ENCODE results near the gene CARD6. TPM values are rescaled to one million over a fixed set of nuclear protein-coding genes. Genes with fewer than 3 reads are reported as not detected.
"Not testable (repeated sequence)": the region's sequence is repeated elsewhere in the genome, so short reads cannot be mapped to it uniquely, and the experiment has no call there.

CARD6 gene
- polyA plus RNA-seq, 4 donors = 2.5 to 3.6 (median 2.8) TPM

GRCh38 chr5:40827188-40827977 lies 13.8 kb upstream of the CARD6 start:
- DNase-seq (ENCODE audit: low read depth in 4 of 4, low spot score in 2 of 4) = no peak

GRCh38 chr5:40828021-40828631 lies 13.0 kb upstream of the CARD6 start:
- no peak for DNase-seq (ENCODE audit: low read depth in 4 of 4, low spot score in 2 of 4)

GRCh38 chr5:40828690-40829661 lies 12.2 kb upstream of the CARD6 start:
- no peak for DNase-seq (ENCODE audit: low read depth in 4 of 4, low spot score in 2 of 4)

DNA sequence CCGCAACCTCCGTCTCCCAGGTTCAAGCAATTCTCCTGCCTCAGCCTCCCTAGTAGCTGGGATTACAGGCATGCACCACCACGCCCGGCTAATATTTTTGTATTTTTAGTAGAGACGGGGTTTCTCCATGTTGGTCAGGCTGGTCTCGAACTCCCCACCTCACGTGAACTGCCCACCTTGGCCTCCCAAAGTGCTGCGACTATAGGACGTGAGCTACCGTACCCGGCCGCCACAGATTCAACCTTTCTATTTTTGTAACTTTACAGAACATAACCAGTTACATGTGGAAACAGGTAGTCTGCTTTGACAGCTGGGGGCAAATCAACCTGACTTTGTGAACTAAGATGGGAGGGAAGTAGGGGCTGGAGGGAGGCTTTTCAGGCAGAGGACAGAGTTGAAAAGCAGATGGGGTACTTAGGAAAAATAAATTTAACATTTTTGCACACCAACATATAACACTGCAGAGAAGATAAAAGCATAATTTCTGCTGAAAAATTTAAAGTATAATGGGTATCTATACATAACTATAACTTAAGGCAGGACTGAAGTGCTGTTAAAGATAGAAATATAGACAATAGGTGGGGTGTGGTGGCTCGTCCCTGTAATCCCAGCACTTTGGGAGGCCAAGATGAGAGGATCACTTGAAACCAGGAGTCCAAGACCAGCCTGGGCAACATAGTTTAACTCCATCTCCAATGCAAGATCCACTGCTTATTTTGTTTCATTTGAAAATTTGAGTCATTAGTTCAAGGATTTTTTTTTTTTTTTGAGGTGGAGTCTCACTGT lies 11.2 kb upstream of the CARD6 start:
- no peak for DNase-seq (ENCODE audit: low read depth in 4 of 4, low spot score in 2 of 4)

DNA sequence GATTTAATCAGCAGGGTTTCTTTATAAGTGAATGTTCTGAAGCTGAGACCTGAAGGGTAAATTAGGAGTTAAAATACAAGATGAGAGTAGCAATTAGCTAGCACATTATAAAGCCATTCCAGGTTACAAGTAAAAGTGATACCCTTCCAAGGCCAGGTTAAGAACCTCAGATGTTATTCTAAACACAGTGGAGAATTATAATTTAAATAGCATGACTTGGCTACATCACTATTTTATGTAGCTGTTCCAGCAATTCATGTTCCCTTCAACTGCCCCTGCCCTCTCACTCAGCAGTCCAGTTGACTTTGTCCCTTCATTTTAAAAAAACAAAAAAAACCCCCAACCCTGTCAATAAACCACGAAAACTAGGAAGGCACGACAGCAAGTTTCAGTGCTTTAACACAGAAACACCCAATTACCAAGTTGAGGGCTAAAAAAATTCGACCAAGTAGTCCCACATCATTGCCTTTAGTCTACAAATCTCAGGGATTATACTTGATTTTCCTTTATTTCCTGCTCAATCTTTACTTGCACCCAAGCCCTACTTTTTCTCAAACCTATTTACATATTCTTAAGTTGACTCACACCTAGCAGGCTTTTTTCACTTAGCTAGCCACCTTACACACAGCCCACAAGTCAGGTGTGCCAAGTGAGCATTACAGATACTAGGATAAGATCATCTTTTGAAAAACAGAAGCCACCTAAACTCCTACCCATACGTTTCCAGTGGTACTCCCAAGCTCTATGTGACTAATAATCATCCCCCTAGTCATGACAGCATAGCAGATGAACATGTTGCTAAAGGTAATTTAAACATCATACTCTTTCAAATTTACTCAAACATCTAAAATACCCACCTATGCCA lies 9.6 kb upstream of the CARD6 start:
- no peak for DNase-seq (ENCODE audit: low read depth in 4 of 4, low spot score in 2 of 4)

GRCh38 chr5:40832345-40832744 lies 8.8 kb upstream of the CARD6 start:
- no peak for DNase-seq (ENCODE audit: low read depth in 4 of 4, low spot score in 2 of 4)

DNA sequence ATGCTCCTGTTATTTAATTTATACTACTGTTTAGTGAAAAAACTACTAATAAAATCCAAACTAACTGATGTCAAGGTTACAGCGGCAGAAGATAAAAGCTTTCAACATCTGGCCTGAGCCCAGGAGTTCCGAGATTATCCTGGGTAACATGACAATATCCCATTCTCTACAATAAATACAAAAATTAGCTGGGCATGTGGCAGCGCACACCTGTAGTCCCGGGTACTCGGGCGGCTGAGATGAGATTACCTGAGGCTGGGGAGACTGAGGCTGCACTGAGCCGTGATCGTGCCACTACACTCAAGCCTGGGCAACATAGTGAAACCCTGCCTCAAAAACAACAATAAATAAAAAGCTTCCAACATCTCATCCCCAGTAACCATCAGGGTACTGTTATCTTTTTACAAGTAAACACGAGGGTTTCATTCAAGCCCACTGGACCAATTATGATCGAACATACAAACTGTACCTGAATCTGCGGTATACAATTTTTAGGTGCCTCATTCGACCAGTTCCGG lies 7.4 kb upstream of the CARD6 start:
- no peak for DNase-seq (ENCODE audit: low read depth in 4 of 4, low spot score in 2 of 4)

- peak in 3 of 4 donors; percentile 28 to 70 (median 34) for DNase-seq (ENCODE audit: low read depth in 4 of 4, low spot score in 2 of 4)
These were observed 6.7 kb upstream of the CARD6 start for GRCh38 chr5:40834391-40834848.

- DNase-seq (ENCODE audit: low read depth in 4 of 4, low spot score in 2 of 4) = peak; percentile 87 to 95 (median 94)
These were observed 6.0 kb upstream of the CARD6 start, which contains the start of gene RPL37 for GRCh38 chr5:40834849-40835787. Gene RPL37, minus strand, starts transcription at chr5:40835222. Its CDS starts 37 bp downstream, at chr5:40835185.

- DNase-seq (ENCODE audit: low read depth in 4 of 4, low spot score in 2 of 4) = no peak
These were observed 3.1 kb upstream of the CARD6 start for GRCh38 chr5:40838086-40838485.

- no peak for DNase-seq (ENCODE audit: low read depth in 4 of 4, low spot score in 2 of 4)
These were observed 1.2 kb downstream of the CARD6 start for GRCh38 chr5:40842351-40842750.

DNA sequence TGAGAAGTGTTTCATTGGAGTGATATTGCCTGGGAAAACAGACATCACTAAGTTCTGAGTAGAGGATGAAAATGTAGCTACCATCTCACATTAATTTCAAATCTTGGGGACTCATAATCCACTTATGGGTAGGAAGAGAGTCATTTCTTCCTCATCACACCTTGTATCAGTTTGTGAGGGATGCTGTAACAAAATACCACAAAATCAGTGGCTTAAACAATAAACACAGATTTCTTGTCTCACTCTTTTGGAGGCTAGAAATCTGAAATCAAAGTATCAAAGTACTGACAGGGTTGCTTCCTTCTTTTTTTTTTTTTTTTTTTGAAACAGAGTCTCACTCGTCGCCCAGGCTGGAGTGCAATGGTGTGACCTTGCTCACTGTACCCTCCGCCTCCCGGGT lies 3.4 kb downstream of the CARD6 start:
- no peak for DNase-seq (ENCODE audit: low read depth in 4 of 4, low spot score in 2 of 4)

DNA sequence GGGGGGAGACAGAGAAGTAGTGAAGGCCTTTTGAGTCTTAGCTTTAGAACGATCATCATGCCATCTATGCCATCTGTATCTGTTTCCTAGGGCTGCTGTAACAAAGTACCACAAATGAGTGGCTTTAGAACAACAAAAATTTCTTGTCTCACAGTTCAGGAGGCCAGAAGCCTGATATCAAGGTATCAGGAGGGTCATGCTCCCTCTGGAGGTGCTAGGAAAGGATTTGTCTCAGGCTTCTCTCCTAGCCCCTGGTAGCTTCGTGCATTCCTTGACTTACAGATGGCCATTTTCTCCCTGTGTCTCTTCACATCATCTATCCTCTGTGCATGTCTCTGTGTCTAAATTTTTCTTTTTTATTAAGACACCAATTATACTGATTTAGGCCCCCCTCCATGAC lies 5.2 kb downstream of the CARD6 start:
- no peak for DNase-seq (ENCODE audit: low read depth in 4 of 4, low spot score in 2 of 4)

DNA sequence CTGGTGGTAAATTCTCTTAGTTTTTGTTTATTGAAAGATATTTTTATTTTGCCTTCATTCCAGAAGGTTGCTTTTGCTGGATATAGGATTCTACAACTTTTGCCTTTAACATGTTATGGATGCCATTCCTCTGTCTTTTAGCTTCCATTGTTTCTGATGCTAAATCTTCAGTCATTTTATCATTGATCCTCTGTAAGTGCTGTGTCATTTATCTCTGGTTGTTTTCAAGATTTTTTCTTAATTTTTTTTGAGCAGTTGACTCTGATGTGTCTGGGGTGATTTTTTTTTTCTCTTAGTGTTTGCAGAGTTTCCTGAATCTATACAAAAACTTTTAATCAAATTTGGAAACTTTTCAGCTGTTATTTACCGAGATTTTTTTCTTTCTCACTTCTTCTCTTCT lies 6.4 kb downstream of the CARD6 start:
- no peak for DNase-seq (ENCODE audit: low read depth in 4 of 4, low spot score in 2 of 4)

- DNase-seq (ENCODE audit: low read depth in 4 of 4, low spot score in 2 of 4) = no peak
These were observed 12.5 kb downstream of the CARD6 start for GRCh38 chr5:40853632-40854192.

GRCh38 chr5:40860711-40861110 lies 19.5 kb downstream of the CARD6 start:
- no peak for DNase-seq (ENCODE audit: low read depth in 4 of 4, low spot score in 2 of 4)

DNA sequence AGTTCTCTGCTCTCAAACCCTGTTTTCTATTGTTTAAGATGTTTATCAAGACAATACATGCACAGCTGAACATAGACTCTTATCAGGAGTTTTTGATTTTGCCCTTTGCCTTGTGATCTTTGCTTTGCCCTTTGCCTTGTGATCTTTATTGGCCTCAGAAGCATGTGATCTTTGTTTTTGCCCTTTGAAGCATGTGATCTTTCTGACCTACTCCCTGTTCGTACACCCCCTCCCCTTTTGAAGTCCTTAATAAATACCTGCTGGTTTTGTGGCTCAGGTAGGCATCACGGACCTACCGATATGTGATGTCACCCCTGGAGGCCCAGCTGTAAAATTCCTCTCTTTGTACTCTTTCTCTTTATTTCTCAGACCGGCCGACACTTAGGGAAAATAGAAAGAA lies 23.8 kb downstream of the CARD6 start:
- DNase-seq (ENCODE audit: low read depth in 4 of 4, low spot score in 2 of 4) = not testable (repeated sequence)
